Measurements from ENCODE around the gene DENND2A. TPM values are rescaled to one million over a fixed set of nuclear protein-coding genes. Genes with fewer than 3 reads are reported as not detected.
"Not testable (repeated sequence)": the region's sequence is repeated elsewhere in the genome, so short reads cannot be mapped to it uniquely, and the experiment has no call there.

DENND2A gene
- total RNA-seq, 1 experiment from 2014 or later: 0.16 TPM

DNA sequence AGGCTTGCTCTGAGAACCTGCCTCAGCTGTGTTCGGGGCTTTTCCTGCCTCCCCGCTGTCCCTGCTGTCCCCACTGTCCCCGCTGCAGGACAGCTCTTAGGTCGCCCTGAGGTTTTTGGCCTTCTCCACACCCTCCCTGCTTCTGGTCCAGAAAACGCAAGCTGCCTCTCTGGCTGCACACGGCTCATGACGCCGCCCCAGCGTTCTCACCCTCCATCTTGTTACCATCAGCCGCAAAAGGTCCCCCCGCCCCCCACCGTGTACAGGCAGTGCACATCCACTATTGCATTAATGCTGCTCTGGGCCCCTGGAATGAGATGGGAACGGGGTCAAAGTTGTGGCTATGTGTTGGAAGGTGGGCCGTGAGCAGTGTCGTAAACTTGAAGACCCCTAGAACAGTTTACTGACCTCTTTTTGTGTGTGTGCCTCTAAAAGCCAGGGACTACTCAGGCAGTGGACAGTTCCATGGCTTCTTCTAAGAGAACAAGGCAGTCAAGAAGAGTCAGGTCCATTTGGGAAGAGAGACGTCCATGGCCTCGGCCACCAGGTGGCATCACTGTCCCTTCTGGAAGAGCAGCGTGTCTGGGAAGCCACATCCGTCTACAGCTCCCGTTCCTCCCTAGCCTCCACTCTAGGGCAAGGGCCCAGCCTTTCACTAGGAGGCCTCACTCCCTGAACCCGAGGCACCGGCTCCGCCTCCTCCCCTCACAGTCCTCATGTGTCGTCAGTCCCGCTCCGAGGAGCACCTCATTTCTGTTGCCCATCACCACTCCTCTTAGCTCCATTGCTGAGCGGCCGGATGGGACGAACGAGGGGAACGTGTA, 122.9 kb downstream of the DENND2A start:
- peak; percentile 97 for DNase-seq (ENCODE audit: low read depth, low spot score)
- in situ Hi-C loops (cut with HindIII; ENCODE audit: low pct_unique_long_range_greater_than_20kb, low sequenced_read_pairs): no loop called here

DNA sequence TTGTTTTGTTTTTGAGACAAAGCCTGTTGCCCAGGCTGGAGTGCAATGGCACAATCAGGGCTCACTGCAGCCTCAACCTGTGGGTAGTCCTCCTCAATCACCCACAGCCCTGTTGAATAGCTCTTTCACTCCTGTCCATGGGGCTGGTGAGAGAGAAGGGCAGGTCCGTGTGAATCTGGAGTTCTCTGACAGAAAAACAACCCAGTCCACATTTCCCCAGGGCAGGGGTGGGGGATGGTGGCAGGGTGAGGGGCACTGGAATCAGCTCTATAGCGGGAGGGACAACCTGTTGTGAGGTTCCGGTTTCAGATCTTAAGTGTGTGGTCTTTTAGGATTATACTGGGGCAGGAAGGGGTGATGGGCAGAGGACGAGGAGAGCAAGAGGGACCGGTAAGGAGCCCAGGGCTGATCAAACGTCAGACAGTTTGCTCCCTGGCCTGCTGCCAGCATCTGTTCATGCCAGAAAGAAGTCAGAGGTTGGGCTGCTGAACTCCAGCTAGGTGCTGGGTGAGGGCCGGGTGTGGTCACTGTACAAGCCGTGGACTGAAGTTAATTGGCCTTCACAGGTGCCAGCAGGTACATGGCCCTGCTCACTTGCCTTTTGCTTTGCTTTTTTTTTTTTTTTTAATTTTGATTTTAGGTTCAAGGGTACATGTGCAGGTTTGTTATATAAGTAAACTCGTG, 128.2 kb downstream of the DENND2A start:
- in situ Hi-C loops (cut with HindIII; ENCODE audit: low pct_unique_long_range_greater_than_20kb, low sequenced_read_pairs): no loop called here
- peak; percentile 60 for DNase-seq (ENCODE audit: low read depth, low spot score)

DNA sequence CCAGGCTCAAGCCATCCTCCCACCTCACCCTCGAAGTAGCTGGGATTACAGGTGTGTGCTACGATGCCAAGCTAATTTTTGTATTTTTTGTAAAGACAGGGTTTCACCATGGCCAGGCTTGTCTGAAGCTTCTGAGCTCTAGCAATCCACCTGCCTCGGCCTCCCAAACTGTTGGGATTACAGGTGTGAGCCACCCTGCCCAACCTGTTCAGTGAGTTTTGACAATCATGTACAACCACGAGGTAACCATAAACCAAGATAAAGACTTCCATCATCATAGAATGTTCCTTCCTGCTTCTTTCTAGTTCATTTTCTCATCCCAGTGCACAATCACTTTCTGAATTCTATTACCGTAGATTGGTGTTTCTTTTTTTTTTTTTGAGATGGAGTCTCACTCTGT, 130.8 kb downstream of the DENND2A start:
- in situ Hi-C loops (cut with HindIII; ENCODE audit: low pct_unique_long_range_greater_than_20kb, low sequenced_read_pairs): no loop called here
- no peak for DNase-seq (ENCODE audit: low read depth, low spot score)

DNA sequence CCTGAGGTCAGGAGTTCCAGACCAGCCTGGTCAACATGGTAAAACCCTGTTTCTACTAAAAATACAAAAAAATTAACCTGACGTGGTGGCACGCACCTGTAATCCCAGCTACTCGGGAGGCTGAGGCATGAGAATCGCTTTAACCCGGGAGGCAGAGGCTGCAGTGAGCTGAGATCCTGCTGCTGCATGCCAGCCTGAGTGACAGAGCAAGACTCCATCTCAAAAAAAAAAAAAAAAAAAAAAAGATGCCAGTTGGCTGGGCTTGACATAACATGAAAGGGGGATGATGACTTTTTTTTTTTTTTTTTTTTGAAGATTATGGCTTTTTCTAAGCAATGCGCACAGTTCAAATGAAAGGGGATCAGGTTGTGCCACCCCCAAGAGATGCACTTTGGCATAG, 133.1 kb downstream of the DENND2A start:
- in situ Hi-C loops (cut with HindIII; ENCODE audit: low pct_unique_long_range_greater_than_20kb, low sequenced_read_pairs); DNase-seq (ENCODE audit: low read depth, low spot score): not testable (repeated sequence)

- peak; percentile 28 for DNase-seq (ENCODE audit: low read depth, low spot score)
- in situ Hi-C loops (cut with HindIII; ENCODE audit: low pct_unique_long_range_greater_than_20kb, low sequenced_read_pairs): no loop called here
Observed at GRCh38 chr7:140506788-140507464, 133.7 kb downstream of the DENND2A start.

DNA sequence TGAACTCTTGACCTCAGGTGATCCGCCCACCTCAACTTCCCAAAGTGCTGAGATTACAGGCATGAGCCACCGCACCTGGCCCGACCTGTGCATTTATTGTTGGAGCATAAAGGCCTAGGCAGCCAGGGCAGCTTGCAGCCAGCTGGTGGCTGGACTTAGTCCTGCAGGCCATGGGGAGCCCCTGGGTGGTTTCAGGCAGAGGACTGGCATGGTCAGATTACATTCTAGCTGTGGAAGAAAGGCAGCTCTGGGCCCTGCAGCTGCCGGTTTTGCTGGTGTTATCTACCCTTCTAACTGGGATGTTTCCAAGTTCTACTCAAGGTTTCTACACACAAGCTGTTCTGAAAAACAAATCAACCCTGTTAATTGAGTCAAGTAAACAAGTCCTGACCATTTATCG, 138.6 kb downstream of the DENND2A start:
- no peak for DNase-seq (ENCODE audit: low read depth, low spot score)
- in situ Hi-C loops (cut with HindIII; ENCODE audit: low pct_unique_long_range_greater_than_20kb, low sequenced_read_pairs): no loop called here

DNA sequence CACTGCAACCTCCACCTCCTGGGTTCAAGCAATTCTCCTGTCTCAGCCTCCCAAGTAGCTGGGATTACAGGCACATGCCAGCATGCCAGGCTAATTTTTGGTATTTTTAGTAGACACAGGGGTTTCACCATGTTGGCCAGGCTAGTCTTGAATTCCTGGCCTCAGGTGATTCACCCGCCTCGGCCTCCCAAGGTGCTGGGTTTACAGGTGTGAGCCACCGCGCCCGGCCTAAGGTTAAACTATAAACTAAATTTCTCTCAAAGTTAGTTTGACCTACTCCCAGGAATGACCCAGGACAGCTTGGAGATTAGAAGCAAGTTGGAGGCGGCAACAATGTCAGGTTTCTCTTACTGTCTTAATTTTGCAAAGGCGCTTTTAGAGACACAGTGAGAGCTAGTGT, 142.8 kb downstream of the DENND2A start:
- in situ Hi-C loops (cut with HindIII; ENCODE audit: low pct_unique_long_range_greater_than_20kb, low sequenced_read_pairs); DNase-seq (ENCODE audit: low read depth, low spot score): not testable (repeated sequence)

DNA sequence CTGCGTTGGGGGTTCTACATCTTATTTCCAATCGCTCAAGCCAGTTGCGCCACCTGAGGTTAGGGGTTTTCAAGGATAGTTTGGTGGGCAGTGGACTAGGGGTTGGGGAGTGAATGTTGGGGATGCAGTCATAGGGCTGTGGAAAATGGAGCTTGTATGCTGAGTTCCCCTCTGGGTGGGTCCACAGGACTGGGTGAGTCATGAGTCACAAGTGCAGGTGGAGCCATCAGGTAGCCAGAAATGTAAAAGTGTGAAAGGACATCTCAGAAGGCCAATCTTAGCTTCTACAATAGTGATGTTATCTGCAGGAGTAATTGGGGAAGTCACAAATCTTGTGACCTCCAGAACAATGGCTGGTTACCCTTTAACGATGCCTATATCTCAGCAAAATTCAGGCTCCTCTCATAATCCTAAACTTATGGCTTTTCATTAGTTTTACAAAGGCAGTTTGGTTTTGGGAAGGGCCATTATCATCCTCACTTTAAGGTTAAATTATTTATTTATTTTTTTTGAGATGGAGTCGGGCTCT, 143.3 kb downstream of the DENND2A start:
- no peak for DNase-seq (ENCODE audit: low read depth, low spot score)
- in situ Hi-C loops (cut with HindIII; ENCODE audit: low pct_unique_long_range_greater_than_20kb, low sequenced_read_pairs): no loop called here

GRCh38 chr7:140495514-140496097, 145.0 kb downstream of the DENND2A start:
- no peak for DNase-seq (ENCODE audit: low read depth, low spot score)
- in situ Hi-C loops (cut with HindIII; ENCODE audit: low pct_unique_long_range_greater_than_20kb, low sequenced_read_pairs): no loop called here

- in situ Hi-C loops (cut with HindIII; ENCODE audit: low pct_unique_long_range_greater_than_20kb, low sequenced_read_pairs): no loop called here
- DNase-seq (ENCODE audit: low read depth, low spot score): no peak
Observed at GRCh38 chr7:140494867-140495266, 145.7 kb downstream of the DENND2A start.

GRCh38 chr7:140489026-140489359, 151.6 kb downstream of the DENND2A start:
- in situ Hi-C loops (cut with HindIII; ENCODE audit: low pct_unique_long_range_greater_than_20kb, low sequenced_read_pairs): no loop called here
- no peak for DNase-seq (ENCODE audit: low read depth, low spot score)

GRCh38 chr7:140485500-140486265, 154.9 kb downstream of the DENND2A start:
- DNase-seq (ENCODE audit: low read depth, low spot score): peak; percentile 88
- in situ Hi-C loops (cut with HindIII; ENCODE audit: low pct_unique_long_range_greater_than_20kb, low sequenced_read_pairs): no loop called here

- peak; percentile 92 for DNase-seq (ENCODE audit: low read depth, low spot score)
- in situ Hi-C loops (cut with HindIII; ENCODE audit: low pct_unique_long_range_greater_than_20kb, low sequenced_read_pairs): no loop called here
Observed at GRCh38 chr7:140484951-140485499, 155.6 kb downstream of the DENND2A start.

DNA sequence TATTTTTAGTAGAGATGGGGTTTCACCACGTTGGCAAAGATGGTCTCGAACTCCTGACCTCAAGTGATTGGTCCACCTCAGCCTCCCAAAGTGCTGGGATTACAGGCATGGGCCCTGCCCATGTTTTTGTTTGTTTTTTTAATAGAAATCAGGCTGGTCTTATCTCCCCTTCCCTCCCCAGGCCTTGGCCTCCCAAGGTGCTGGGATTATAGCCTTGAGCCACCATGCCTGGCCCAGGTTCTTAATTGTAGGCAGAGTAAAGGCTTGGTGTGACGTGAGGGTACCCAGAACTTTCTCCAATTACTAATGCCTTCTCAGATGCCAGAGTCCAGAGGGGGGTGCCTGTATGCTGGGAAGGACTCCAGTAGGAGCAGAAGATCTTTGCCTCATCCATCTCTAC, 156.1 kb downstream of the DENND2A start:
- in situ Hi-C loops (cut with HindIII; ENCODE audit: low pct_unique_long_range_greater_than_20kb, low sequenced_read_pairs): no loop called here
- DNase-seq (ENCODE audit: low read depth, low spot score): no peak

- in situ Hi-C loops (cut with HindIII; ENCODE audit: low pct_unique_long_range_greater_than_20kb, low sequenced_read_pairs): no loop called here
- DNase-seq (ENCODE audit: low read depth, low spot score): no peak
Observed at GRCh38 chr7:140479739-140480084, 160.9 kb downstream of the DENND2A start.

- in situ Hi-C loops (cut with HindIII; ENCODE audit: low pct_unique_long_range_greater_than_20kb, low sequenced_read_pairs): no loop called here
Observed at GRCh38 chr7:140479062-140479738, 161.4 kb downstream of the DENND2A start, which contains the start of gene MKRN1. Gene MKRN1, minus strand, starts transcription at chr7:140479505. Its CDS starts 161 bp downstream, at chr7:140479344.

More at GRCh38 chr7:140479062-140479738, 161.4 kb downstream of the DENND2A start, which contains the start of gene MKRN1:
- DNase-seq (ENCODE audit: low read depth, low spot score): peak; percentile 97

All from SK-MEL-5 (cell line).